ENCODE results near the gene SYCP2L.
A peak's percentile ranks its signal among the peaks of the same experiment; 100 is the strongest.
"Not testable (repeated sequence)": the region's sequence is repeated elsewhere in the genome, so short reads cannot be mapped to it uniquely, and the experiment has no call there.

The SYCP2L gene

DNA sequence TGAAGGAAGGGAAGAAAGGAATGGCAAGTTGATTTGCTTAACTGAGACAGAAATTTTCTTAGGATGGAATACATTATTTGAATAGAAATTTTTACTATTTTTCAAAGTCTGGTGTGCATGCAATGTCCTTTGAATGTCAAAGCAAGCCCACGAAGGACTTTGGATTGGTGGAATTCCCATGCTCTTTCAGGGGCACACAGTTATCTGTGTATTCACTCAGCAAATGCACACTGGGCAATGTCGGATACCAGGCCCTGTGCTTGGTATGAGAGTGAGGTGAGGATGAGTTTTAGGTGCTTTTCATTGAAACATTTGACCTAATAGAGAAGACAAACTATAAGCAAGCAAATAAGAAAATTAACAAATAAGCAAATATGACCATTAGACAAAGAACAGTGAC, 73.3 kb downstream of the SYCP2L start:
- no peak for DNase-seq

DNA sequence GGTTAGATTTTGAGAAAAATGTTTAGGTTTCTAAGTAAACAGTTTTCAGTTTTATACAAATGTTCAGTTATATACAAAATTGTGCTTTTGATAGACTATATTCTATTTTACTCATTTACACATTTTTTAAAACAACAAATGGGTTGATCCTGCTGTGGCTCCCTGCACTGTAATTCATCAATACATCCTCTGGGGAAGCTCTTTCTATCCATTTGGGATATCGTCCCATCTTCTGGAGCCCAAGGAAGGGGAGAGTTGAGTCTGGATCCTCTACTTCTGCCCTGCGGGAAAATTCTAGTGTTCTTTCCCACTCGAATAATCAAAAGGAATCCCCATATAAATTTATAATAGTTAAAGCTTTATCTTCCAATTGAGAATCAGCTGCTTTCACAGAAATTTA, 75.0 kb downstream of the SYCP2L start:
- DNase-seq, result no peak

DNA sequence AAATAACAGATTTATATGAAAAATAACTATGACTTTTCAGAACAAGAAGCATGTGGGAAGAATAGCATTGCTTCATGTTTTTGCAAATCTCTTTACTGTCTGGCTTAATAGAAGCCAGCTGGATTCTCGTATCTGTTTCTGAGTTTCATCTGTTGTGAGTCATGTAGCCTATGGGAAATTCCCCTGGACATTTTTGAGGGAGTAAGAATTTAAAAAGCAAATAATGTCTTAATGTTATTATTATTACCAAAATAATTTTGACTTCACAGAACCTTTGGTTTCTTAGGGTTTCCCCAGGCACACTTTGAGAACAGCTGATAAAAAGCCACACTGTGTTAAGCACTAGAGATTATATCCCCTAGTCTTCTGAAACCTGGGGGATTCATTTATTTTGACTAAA, 75.8 kb downstream of the SYCP2L start:
- no peak for DNase-seq

DNA sequence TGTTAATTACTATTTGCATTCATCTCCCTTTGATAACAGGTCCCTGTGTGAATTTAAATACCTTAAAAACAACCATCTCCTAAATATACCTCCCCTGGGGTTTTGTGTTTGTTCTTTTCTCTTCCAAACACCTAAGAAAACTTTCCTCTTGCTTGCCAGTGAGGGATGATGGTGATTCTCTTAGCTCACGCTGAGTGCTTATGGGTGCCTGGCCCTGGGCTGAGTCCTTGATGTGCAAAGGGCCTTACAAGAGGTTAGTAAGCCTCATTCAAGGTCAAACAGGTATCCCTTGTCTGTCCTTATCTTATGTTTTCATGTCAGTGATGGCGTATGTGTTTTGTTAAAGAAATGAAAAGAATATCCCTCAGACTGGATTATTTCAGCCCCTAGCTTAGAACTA, 76.3 kb downstream of the SYCP2L start:
- no peak for DNase-seq

DNA sequence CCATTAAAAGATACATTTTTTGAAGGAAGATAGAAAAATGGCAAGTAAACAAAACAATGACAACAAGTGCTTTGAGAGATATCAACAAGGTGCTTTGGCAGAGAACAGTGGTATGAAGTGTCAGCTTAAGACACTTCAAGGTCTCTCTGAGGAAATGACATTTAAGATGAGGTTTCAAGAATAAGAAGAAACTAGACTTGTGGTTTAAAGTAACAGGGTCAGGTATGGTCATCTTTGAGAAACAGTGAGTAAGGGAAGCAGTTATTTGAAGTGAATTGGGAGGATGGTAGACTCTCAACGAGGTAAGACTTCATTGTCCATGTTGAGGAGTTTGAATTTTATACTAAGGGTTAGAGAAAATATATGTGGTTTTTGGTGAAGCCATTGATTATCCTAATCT, 77.8 kb downstream of the SYCP2L start:
- DNase-seq, result no peak

DNA sequence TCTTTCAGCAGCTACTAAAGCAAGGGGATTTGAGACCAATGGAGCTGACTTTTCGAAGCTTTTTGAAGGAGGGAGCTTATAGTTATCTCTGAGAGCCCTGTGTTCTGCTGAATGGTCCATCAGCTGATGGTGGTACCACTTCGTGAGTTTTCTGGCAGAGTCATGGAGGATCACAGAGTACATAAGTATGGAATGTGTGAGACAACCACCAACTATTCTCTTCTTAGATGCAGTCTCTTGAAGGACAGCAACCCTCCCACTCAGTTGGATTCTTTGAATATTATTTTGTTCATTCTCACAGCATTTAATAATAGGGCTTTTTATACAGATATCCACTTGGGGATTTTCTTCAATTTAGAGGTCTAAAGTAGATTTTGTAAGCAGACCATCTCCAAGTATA, 81.9 kb downstream of the SYCP2L start:
- no peak for DNase-seq

DNA sequence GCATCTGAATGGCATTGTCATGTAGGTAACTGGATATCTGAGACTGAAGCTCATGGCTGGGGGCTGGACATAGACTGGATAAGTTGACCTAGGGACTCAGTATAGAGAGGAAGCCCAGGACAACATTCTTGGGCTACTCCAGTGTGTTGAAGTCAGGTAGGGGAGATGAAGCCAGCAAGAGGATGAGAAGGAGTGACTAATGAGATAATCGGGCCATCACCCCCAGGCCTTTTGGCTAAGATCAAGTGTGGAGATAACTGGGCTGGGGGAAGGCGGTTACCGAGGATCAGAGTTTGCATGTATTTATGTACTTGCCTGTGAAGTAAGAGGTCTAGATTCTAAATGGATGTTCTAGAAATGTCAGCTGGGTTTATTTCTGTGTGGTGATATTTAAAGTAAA, 83.9 kb downstream of the SYCP2L start:
- DNase-seq, result no peak

DNA sequence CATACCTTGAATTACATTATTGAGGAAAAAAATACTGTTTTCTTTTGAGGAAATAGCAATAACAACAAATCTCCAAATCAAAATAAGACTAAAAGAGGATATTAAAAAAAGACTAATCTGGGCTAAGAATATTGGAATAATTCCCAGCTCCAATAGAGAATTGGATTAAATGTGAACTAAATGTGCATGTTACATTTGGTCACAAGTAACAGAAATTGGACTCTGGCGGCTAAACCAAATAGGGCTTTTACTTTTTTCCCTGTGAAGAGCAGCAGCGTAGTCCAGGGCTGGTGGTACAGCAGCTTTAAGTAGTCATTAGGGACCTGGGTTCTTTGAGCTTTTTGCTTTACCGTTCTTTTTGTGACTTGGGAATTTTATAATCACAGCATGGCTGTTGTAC, 85.3 kb downstream of the SYCP2L start:
- no peak for DNase-seq

DNA sequence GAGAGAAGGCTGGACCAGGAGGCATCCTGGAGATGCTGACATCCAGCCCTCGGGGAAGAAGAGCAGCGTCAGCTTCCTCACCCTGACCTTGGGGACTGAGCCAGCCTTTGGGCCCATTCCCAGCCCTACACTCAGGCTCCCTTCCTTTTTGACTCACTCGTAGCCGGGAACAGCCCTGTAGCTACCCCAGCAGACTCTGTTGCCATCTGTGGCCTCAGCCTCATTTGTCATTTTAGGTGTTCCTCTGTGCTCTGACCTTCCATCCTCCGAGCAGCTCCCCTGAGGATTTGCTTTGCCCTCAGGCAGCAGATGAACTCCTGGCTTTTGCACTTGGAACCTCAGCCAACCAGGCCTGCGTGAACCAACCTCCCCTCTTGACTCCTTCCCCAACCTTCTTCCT, 89.7 kb downstream of the SYCP2L start:
- DNase-seq, result no peak

DNA sequence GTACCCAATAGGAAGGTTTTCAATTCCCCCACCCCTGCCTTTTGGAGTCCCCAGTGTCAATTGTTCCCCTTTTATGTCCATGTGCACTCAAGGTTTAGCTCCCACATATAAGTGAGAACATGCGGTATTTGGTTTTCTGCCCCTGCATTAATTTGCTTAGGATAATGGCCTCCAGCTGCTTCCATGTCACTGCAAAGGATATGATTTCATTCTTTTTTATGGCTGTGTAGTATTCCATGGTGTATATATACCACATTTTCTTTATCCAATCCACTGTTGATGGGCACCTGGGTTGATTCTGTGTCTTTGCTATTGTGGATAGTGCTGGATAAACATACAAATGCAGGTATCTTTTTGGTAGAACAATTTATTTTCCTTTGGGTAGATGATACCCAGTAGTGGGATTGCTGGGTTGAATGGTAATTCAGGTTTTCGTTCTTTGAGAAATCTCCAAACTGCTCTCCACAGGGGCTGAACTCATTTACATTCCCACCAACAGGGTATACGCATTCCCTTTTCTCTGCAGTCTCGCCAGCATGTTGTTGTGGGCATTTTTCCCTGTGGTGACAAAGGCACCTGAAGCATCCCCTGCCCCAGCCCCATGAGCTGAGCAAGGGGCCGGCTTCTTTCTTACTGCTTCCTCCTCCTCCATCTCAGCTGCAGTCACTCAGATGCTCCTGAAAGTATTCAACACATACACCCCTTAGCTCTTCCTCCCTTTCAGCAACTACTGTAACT, 90.5 kb downstream of the SYCP2L start:
- no peak for DNase-seq

DNA sequence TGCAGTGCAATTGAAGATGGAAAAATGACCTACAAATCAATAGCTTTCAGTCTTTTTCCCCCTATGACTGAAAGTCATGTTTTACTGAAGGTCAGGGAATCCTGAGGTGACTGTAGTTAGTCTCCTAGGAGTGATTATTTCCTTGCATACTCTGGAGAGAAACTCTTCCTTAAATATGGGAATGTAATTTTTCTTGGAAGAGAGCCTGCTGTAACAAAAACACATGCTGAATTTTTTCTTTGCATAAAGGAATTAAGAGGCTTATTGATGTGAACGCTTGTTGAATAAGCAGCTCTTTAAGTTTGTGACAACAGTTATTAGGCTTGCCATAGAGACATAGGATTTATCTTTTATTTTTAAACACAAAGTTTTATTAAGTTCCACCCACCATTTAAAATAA, 92.8 kb downstream of the SYCP2L start:
- no peak for DNase-seq

DNA sequence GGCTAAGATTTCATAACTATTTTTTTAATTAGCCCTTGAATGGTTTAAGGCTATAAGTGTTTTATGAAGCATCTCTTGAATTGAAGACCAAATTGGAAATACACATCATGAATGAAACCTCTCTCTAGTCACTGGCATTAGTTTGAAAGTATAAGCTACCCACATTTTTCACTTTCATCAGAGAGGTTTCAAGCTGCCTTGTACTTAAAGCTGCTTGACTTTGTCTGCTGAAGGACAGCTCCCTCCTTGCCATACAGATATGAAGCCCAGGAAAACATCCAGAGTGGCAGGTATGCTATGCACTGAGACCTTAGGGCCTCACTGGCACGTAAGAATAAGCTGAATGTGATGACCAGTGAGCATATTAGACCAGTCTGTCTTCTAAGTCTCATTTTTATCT, 94.6 kb downstream of the SYCP2L start:
- DNase-seq, result no peak

DNA sequence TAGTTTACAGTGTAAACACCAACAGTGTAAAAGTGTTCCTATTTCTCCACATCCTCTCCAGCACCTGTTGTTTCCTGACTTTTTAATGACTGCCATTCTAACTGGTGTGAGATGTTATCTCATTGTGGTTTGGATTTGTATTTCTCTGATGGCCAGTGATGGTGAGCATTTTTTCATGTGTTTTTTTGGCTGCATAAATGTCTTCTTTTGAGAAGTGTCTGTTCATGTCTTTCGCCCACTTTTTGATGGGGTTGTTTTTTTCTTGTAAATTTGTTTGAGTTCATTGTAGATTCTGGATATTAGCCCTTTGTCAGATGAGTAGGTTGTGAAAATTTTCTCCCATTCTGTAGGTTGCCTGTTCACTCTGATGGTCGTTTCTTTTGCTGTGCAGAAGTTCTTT, 98.1 kb downstream of the SYCP2L start:
- DNase-seq, result not testable (repeated sequence)

DNA sequence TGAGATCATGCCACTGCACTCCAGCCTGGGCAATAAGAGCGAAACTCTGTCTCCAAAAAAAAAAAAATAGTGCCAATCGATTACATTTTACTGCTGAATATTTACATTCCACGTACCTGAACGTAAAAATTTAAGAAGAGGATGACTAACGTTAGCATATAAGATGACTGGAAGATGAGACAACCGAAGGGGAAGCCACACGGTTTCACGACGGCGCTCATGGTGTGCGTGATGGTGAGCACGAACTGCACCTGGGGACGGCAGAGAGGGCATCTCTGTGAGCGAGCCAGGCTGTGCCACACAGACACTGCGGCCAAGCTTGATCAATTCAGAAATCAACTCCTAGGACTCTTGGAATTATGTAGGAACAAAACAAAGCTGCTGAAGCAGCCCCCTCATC, 102.7 kb downstream of the SYCP2L start:
- DNase-seq, result no peak

DNA sequence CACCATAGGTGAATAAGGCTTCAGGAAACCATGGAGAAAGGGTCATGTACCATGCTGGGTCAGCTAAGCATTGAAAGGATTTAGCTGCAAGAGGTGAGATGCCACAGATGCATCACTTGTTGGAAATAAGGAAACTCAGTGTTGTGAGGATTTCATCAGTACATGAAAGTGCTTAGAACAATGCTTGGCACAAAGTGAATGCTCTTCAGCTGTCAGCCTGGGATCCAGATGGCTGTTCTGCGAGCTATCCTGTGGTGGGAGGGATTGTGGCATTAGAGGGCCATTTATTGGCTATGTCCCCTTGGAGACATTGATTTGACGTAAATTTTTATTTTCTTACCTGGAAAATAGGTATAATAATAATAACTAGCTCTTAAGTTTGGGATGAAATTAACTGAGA, 104.3 kb downstream of the SYCP2L start:
- no peak for DNase-seq

DNA sequence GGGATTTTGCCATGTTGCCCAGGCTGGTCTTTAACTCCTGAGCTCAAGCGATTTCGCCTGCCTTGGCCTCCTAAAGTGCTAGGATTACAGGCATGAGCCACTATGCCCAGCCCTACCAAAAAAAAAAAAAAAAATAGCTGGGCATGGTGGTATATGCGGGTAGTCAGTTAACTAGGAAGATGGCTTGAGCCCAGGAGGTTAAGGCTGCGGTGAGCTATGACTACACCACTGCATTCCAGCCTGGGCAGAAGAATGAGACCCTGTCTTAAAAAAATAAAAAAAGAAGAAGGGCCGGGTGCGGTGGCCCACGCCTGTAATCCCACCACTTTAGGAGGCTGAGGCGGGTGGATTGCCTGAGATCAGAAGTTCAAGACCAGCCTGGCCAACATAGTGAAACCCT, 107.0 kb downstream of the SYCP2L start:
- no peak for DNase-seq

DNA sequence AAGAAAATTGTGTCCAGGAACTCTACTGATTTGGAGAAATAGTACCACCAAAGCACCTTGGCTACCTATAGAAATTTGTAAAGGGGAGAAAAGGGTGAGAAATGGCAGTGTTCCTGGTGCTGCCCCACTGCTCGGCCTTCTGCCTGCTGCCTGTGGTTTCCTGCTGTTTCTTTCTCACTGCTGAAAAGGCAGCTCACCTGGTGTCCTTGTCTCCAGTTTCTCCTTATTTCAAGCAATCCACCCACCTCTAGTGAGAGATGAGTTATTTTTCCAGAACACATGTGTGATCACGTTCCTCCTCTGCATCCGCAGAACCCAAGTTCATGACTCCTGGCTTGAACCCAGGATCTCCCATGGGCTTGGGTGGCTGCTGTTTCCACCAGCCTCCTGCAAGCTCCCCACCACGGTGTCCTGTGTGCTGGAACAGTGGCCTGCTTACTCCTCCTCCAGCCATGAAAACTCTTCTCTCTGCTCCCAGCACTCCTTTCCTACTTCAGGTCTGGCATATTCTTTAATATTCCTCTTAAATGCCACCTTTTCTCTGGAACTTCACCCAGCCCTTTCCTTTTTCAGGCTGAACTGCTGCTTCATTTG, 108.4 kb downstream of the SYCP2L start:
- no peak for DNase-seq

DNA sequence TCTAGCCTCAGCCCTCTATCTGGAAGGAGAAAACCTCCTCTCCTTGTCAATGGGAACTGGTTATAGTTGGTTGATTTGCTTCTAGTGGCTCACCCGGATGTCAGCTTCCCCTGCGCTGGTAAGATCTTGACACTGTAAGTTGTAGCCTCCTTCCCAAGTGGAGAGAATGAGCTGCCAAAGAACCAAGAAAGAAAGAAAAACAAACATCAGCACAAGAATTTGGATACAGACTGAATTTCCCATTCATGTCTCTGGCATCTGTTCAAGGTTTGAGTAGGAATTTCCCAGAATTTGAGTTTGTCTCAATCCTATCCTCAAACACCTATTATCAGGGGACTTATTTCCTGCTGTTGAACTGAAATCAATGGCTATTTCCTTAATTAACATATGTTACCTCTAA, 113.1 kb downstream of the SYCP2L start:
- no peak for DNase-seq

DNA sequence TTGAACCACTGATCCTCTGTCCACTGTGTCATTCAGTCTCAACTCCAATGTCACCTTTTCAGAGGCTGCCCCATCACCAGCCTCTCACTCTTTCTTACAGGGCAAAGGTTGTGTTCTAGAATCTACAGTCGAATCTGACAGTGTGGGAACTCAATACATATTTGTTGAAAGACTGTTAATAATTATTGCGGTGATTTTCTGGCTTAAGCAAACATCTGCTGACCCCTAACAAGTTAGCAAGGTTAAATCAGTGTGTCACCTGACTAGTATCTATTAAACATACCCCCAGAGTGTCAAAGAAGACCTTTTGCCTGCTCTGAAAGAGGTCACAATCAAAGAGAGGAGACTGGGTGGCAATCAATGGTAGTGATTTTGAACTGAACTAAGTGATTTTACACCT, 115.3 kb downstream of the SYCP2L start:
- DNase-seq, result no peak

DNA sequence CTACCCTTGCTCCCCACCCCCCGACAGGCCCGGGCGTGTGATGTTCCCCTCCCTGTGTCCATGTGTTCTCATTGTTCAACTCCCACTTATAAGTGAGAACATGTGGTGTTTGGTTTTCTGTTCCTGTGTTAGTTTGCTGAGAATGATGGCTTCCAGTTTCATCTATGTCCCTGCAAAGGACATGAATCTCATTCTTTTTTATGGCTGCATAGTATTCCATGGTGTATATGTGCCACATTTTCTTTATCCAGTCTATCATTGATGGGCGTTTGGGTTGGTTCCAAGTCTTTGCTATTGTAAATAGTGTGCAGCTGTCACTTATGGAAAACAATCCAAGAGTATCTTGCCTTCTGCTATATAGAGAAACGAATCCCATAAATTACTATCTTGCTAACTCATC, 116.4 kb downstream of the SYCP2L start:
- DNase-seq, result not testable (repeated sequence)

DNA sequence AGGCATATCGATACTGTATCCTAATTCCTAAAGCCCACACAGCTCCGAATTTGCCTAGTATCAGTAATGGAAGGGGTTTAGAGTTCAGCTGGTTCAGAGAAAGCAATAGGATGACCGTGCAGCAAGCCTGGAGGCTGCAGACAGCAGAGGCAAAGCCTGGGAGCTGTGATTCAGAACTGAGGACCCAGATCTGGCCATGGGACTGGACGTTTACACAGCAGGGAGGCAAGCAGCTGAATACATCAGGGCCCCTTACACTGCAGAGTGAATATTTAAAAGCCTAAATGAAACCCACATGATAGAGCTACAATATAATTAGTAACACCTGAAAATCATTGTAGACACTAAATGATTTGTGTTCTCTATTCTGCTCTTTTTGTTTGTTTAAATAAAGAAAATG, 119.2 kb downstream of the SYCP2L start:
- DNase-seq, result peak; percentile 38

DNA sequence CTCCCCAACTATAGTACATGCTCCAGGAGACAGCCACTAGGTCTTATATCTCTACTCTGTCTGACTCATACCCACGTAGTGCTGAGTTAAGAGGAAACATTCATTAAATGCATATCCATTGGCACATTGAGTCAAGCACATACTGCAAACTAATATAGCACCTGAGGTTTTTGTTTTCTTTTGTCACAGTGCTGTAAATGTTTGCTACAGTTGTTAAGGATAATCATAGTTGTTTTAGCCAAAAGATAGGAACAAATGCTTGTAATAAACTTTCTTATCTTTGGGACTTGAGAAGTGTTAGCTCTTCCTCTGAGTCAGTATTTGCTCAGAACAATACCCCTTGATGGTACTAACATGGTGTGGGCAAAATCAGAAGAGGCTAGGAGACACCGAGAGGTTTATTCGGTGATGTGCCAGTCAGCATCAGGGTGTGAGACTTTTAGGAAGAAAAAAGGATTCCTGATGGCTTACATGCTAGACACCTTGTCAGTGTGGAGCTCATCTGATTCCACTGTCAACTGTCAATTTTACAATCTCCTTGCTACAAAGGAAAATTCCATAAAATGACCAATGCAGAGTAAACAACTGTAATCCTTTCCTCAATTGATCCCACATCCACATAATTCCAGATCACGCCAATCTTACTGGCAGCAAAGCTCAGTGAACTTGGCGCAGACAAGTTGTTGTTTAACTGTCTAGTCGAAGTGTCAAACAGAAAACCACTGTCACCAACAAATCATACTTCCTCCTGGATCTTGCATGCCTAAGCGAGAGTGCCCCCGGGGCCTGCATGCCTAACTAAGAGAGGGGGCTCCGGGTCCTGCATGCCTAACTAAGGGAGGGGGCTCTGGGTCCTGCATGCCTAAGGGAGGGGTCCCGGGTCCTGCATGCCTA, 121.1 kb downstream of the SYCP2L start:
- DNase-seq, result no peak

DNA sequence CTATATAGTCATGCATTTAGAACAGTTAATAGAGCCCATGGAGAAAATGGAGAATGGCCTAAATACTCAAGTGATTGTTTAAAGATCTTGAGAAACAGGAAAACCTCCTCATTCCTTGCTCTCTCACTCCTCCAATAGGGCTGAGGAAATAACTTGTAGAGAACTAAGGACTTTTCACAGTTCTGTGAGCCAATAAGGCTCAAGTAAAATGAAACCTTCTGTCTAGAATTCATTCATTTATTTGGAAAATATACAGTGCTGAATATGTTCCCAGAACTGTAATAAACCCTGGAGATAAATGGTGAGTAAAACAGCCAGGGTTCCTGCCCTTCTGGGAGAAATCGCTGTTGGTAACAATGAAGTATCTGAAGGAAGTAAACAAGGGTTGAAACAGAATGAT, 122.0 kb downstream of the SYCP2L start:
- DNase-seq, result no peak

DNA sequence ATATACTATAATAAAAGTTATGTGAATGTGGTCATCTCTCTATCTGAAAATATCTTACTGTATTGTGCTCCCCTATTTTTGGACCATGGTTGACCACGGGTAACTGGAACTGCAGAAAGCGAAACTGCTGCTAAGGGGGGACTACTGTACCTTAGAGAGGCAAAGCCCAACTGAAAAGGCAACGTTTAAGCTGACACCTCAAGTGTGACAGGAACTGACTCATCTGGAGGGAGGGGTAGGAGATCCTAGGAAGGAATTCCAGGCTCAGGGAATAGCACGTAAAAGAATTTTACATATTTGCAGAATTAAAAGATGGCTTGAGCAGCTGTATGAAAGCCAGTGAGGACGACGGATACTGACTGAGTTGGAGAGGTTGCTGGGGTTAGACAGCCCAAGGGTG, 122.5 kb downstream of the SYCP2L start:
- no peak for DNase-seq
